Measurements from ENCODE around the gene GRID1. TPM values are rescaled to one million over a fixed set of nuclear protein-coding genes. Genes with fewer than 3 reads are reported as not detected.

The GRID1 gene
- total and polyA plus RNA-seq, 11 donors, result 0.69 to 3.4 (median 1.6) TPM

GRCh38 chr10:85623758-85624157, 742.8 kb downstream of the GRID1 start:
- DNase-seq, result no peak
- no peaks in the 10 kb centered on the region for H3K4me1 ChIP-seq
- intact Hi-C loops (cut with DNase I), result no loop called here
- TF ChIP-seq POLR2A (IDR thresholded peaks at IDR 0.05) (no peak), CTCF (IDR thresholded peaks at IDR 0.05) (no peak)
- no peaks in the 10 kb centered on the region for H3K36me3 ChIP-seq
- ATAC-seq, result no peak
- no peaks in the 10 kb centered on the region for H3K9me3 ChIP-seq
- H3K27me3 ChIP-seq, result no peaks in the 10 kb centered on the region
- no peak overlapping the region for H3K4me3 ChIP-seq
- no peak overlapping the region for H3K27ac ChIP-seq

- 66 to 78% (median 73%) methylated on average over 2 of the region's 2 CpGs for WGBS, 4 donors
- ATAC-seq, result no peak
Observed at GRCh38 chr10:85623342-85623741, 743.3 kb downstream of the GRID1 start.

GRCh38 chr10:85622425-85622824, 744.2 kb downstream of the GRID1 start:
- WGBS, 4 donors, result 93 to 98% (median 96%) methylated on average over 3 of the region's 3 CpGs
- no peak for TF ChIP-seq CTCF (IDR thresholded peaks at IDR 0.05)
- TF ChIP-seq POLR2A (IDR thresholded peaks at IDR 0.05), result no peak
- no peaks in the 10 kb centered on the region for H3K36me3 ChIP-seq
- intact Hi-C loops (cut with DNase I), result no loop called here
- no peak for ATAC-seq
- H3K27me3 ChIP-seq, result no peaks in the 10 kb centered on the region
- H3K27ac ChIP-seq, result no peak overlapping the region
- no peaks in the 10 kb centered on the region for H3K9me3 ChIP-seq
- no peak overlapping the region for H3K4me3 ChIP-seq
- H3K4me1 ChIP-seq, result no peaks in the 10 kb centered on the region
- DNase-seq, result no peak

More at GRCh38 chr10:85623342-85623741, 743.3 kb downstream of the GRID1 start:
- no peak overlapping the region for H3K4me3 ChIP-seq
- intact Hi-C loops (cut with DNase I), result no loop called here
- H3K9me3 ChIP-seq, result no peaks in the 10 kb centered on the region
- no peak for TF ChIP-seq CTCF (IDR thresholded peaks at IDR 0.05)
- no peak for TF ChIP-seq POLR2A (IDR thresholded peaks at IDR 0.05)
- no peaks in the 10 kb centered on the region for H3K36me3 ChIP-seq
- H3K27ac ChIP-seq, result no peak overlapping the region
- H3K4me1 ChIP-seq, result no peaks in the 10 kb centered on the region
- DNase-seq, result no peak
- H3K27me3 ChIP-seq, result no peaks in the 10 kb centered on the region

GRCh38 chr10:85621562-85621961, 745.0 kb downstream of the GRID1 start:
- Histone ChIP-seq H3K27me3 (no peaks in the 10 kb centered on the region), H3K36me3 (no peaks in the 10 kb centered on the region), H3K27ac (no peak overlapping the region), H3K4me3 (no peak overlapping the region), H3K4me1 (no peaks in the 10 kb centered on the region), H3K9me3 (no peaks in the 10 kb centered on the region)
- TF ChIP-seq CTCF (IDR thresholded peaks at IDR 0.05) (no peak), POLR2A (IDR thresholded peaks at IDR 0.05) (no peak)
- ATAC-seq (no peak), DNase-seq (no peak)
- WGBS, 4 donors, result 52 to 72% (median 62%) methylated on average over 2 of the region's 2 CpGs
- intact Hi-C loops (cut with DNase I), result no loop called here
